Stimulated activated CD8-positive, alpha-beta memory T cell treated with anti-CD3 and anti-CD28 coated beads, Interleukin-15, amount 100 ng/mL, for 1 hour (primary cell): ENCODE results near the gene CEP164.

Experiments used
- DNase-seq: peaks from one replicate; pipeline ENCODE4 v3.0.0-alpha.2; 2020; ENCODE audit warnings: low read depth

CEP164 gene

DNA sequence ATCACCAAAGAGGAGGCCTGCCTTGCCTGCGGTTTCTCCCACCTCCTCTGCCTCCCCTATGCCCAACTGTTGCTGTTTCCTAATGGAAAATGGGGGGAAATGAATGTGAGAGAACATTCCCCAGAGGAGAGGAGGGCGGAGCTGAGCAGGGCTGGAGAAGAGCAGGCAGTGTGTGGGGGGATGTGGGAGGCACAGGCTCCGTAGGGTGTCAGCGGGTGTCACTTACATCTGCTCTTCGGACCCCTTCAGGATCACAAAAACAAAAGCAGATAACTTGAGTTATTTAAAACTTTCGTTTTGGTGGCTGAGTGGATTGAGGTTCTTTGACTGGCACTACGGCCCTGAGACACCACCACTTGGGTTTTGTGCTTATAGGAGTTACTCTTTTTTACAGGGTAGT, 93.8 kb downstream of the CEP164 start:
- DNase-seq, result no peak

DNA sequence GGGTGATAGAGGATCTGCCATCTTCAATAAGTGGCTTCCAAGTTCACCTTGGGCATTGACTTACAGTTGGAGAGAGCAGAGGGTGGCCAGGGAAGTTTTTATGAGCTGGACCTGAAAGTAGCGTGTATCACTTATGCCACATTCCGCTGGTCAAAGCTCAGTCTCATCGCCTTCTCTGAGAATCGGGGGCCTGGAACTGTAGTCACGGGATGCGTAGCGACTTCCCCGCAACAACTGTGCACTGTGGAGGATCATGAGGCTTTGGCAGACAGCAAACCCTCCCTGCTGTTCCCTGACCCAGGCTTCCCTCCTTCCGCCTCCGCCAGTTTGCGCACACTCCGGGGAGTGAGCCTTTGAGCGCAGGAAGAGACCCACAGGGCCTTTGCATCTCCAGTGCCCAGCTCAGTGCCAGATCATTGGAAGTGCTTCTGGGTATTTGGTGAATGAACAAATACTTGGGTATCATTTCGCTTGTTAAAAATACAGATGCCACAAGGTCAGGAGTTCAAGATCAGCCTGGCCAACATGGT, 95.5 kb downstream of the CEP164 start:
- DNase-seq, result no peak

DNA sequence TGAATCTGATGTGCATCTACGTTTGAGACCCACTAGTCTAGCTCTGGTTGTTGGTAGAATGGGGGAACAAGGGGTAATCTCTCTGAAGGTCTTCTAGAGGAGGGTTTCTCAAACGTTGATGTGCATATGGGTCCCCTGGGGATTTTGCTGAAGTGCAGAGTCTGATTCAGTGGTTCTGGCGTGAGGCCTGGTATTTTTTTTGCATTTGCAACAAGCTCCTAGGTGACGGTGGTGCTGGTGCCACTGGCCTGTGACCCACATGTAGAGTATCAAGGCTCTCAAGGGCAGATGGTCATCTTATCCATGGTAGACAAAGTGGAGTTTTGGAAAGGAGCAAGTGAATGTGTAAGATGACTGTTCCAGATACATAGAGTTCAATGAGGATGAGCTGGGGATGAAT, 97.1 kb downstream of the CEP164 start:
- DNase-seq, result no peak

DNA sequence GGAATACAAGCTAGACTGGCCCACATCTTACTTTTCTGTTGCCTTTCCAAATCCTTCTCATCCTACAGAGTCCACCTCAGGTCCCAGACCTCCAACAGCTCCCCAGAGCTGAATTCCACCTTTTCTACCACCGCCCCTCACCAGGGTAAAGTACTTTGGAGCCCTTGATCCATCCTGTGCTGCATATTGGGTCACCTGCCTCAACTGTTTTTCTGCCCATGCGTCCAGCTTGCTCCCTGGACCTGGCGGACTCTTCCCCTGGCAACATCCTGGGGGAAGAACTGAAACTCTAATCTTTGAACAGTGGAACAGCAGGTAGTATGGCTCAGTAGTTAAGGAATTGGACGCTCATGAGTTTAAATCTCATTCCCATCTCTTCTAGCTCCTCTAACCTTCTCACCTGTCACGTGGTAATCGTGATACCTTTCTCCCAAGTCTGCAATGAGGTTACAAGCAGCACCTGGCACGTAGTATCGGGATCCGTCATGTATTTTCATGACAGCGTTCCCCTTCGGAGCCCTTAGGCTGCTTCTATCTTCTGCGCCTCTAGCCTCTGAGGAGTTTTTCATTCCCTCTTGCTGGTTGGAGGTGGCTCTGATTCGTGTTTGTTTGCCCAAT, 98.1 kb downstream of the CEP164 start:
- no peak for DNase-seq

DNA sequence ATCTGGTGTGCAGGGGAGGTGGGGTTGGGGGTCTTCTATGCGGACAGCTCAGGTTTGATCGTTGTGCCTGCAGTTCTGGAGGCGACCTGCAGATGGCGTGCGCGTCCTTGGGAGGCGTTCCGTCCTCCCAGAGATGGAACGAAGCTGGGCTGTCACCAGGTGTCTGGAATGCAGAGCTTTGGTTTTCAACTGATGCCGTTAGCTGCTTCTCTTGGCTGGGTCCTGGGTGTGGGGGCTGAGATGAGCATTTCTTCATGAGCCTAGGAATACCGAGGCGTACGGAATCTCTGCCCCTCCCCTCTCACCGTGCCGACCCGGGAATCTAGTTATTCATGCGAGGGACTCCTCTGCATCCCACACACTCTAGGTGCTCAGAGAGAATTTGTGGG, 98.6 kb downstream of the CEP164 start:
- DNase-seq, result peak; percentile 59

DNA sequence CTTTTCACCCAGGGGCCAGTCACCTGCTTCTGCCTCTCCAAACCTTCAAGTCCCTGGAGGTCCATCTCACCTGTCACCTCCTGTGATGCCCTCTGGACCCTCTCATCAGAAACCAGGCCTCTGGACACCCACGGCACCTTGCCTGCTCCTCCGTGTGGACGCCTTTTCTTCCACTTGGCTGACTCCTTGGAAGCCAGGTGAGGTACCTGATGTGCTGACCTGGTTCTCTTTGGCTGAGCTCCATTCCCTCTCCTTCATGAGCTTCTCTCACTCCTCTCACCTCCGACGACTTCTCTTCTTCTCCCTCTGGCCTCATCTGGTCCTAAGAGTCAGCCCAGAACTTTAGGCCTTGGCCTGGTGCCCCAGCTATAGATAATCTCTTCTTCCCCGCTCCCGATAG, 99.3 kb downstream of the CEP164 start:
- DNase-seq, result no peak

DNA sequence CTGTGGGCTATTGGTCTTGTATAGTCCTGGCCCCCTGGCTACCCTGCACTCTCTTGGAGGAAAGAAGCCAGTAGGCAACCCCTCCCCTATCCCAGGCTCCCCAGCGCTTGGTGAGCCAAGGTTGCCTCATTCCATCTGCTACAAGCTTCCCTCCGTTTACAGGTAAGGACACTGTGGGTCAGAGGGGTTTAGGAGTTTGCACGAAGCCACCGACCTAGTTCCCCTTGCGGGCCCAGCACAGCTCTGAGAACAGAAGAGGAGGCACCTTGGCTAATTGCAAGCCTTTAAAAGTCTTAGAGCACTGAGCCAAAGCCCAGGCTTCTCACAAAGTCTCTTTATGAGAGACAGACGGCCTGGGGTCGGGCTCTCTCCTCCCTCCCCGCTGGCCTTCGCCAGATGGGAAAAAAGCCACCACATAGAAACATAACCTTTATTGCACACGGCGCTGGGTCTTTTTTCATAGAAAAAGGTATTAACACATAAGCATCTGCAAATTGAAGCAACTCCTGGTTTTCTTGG, 99.8 kb downstream of the CEP164 start:
- no peak for DNase-seq

DNA sequence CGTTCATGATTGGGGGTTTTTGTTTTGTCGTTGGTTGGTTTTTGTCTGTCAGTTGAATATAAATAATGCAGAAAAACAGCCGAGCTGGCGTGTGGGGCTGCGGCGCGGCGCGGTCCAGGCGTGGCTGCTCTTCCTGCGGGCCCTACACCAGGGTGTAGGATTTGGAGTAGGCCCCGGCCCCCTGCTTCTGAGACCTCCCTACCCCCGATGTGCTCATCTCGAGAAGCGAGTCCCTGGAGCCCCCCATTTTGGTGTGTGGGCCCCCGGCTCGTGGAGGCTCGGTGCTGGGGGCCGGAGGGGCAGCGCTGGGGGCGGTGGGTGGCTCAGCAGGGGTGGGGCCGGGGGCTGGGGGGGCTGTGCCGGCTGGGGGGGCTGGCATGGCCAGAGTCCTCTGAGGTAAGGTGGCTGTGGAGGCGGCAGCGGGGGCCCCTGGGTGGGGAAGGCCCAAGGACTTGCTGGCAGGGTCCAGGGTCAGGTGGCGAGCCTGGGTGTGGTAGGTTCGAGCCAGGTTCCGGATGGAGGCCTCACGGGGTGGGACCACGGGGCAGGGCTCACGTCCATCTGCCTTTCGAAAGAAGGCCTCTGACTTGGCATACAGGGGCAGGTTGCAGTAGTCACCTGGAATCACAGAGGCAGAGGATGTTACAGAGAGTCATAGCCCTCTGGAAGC, 100.7 kb downstream of the CEP164 start:
- no peak for DNase-seq

DNA sequence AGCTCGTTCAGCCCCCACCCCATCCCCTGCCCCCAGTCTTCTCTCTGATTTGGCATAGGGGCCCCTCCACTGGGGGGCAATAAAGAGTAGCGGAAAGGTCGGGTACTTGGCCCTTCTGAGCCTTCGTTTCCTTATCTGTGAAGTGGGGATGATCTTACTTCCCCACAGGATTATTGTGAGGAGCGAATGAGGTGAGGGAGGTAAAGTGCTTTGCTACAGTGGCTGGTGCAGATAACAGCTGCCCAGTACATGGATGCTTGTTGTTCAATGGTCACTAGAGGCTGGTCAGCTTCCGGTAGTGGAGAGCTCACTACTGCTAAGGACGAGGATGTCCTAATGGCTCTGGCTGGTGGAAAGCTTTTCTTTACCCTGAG, 101.2 kb downstream of the CEP164 start:
- DNase-seq, result no peak

DNA sequence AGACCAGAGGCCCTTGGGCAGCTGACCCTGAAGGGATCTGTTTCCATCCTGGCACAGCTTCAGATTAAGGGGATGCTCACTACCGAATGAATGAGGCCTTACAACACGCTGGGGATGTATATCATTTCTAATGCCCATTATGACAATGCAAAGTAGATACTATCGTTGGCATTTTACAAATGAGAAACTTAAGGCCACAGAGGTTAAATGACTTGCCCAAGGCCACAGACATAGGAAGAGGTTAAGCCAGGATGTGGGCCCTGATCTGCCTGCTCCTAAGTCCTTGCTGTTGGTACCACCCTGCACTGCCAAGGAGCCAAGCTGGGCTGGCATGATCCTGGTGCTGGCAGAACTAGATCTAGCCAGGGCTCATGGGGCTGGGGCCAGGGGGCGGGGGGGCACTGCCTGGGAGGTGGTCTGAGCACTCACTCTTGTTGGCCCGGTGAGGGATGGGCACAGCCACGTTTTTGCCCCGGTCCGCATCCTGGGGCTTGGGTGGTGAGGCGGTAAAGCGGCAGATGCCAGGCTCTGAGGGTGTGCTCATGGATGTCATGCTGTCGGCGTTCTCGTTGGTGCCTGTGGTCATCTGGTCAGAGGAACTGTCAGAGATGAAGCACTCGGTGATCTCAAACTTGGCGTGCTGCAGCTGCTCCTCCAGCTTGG, 102.8 kb downstream of the CEP164 start:
- no peak for DNase-seq

DNA sequence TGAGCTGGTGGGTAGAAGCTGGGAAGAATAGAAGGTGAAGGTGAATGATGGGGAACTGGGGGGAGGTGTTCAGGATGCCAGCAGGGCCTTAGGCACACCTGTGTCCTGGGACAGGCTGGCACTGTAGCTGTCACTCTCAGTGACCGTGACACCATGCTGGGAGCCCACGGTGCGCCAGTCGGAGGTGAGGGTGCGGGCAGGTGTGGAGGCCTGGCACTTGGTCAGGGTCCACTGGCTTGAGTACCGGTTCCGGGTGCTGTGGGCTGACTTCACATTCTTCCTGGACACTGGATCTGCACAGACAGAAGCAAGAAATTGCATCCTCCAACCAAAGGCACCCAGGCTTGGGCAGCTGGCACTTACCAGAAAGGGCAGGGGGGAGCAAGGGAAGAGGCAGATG, 103.8 kb downstream of the CEP164 start:
- DNase-seq, result no peak

DNA sequence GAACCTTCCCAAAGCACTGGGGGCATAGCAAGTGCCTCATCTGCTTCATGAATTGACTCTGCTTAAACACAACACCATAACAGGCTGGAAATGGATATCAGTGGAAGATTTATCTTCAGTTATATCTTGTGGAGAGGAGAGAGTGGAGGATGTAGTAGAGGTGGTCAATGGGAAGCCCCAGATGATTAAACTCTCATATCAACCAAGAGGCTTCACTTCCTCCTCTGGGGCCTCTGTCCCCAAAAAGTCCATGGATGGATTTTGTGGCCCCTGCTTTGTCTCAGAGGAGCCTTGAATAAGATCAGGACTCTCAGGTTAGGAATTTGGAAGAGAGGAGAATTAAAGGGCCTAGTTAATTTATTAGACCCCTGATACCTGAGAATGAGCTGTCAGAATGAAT, 106.1 kb downstream of the CEP164 start:
- DNase-seq, result no peak

DNA sequence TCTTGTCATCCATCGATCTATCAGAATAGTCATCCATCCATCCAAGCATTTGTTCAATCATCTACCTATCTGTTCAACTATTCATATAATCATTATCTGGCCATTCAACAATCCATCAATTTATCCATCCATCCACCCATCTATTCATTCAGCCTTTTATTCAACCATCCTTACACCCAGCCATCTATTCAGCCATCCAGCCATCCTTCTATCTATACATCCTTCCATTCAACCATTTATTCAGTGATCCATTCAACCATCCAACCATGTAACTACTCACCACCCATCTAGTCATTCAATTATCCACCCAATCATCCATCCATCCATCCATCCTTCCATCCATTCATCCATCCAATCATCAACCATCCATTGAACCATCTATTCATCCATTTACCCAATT, 106.8 kb downstream of the CEP164 start:
- DNase-seq, result no peak

DNA sequence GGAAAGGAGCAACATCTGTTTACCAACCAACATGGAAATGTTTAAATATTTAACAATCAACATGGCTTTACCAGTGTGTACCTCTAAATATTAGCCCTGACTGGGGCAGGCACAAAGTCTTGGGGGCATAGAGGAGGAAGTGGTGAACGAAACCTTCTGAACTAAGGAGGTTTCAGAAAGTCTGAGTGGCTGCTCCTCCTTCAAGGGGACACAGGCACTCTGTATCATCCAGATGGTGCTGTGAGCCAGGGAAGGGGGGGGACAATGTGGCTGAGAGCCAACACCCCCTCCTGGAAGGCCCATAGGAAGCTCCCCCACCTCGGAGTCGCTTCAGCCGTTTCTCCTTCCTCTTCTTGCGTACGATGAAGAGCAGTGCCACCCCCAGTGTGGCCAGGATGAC, 107.7 kb downstream of the CEP164 start:
- DNase-seq, result no peak

DNA sequence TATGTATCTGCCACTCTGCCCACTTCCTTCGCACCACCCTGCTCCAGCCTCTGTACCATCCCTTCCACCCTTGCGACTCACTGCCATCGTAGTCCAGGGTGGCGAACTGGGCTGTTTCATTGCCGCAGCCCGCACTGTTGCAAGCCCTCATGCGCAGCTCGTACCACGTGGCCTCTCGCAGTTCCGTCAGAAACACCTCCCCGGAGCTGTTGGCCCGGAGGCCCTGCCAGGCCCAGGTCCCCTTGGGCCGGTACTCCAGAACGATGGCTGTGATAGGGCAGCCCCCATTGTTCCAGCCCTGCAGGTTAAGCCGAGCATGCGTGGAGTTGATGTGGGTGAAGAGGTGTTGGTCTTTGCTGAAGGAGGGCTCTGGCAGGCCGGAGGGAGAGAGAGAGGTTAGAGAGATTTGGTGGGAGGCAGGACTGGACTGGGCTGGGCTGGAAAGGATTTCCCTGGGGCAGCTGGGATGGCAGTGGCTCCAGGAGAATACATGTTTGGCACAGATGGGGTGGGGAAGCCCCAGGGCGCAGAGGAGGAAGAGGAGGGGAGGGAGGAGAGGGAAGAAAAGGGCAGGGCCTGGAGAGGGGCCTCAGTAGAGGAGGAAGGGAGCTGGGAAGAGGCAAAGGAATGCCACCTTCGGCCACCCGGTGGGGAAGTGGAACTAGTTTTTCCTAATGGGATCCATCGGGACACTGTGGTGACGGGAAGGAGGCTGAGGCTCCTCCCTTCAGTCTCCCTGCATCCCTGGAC, 109.6 kb downstream of the CEP164 start:
- no peak for DNase-seq

DNA sequence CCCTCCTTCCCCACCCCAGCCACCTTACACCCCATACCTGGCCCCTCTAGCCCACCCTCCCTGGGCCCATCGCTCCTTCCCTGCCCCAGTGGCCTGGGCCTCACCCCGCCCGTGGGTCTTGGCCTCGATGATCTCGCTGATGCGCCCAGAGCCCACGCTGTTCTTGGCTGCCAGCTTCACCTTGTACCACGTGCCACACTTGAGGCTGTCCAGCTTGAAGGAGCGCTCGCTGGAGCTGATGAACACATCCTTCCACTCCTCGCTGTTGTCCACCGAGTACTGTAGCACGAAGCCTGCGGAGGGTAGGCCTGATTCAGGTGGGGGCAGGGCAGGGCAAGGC, 110.1 kb downstream of the CEP164 start:
- no peak for DNase-seq

DNA sequence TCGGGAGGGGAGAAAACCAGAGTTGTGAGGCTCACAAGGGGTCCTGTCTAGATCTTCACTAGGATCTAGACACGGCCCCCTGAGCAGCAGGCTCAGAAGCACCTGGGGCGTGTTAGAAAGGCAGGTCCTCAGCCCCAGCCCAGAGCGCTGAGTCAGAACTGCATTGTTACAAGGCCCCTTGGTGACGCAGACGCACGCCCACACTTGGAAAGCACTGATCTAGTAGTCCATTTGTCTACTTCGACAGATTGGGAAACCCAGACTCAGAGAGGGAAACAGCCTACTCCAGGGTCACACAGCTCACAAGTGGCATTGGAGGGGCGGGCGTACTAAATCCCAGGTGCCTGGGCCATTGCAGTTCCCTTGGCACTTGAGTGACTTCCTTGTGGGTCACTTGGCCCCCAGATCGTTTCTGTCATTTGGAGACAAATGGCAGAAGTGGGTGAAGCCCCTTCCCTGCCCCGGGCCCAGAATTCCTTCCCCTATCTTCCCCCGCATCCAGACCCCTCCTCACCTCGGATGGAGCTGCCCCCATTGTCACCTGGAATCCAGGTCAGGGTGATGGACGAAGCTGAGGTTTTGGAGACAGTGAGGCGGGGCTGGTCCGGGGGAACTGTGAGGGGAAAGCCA, 110.8 kb downstream of the CEP164 start:
- no peak for DNase-seq

DNA sequence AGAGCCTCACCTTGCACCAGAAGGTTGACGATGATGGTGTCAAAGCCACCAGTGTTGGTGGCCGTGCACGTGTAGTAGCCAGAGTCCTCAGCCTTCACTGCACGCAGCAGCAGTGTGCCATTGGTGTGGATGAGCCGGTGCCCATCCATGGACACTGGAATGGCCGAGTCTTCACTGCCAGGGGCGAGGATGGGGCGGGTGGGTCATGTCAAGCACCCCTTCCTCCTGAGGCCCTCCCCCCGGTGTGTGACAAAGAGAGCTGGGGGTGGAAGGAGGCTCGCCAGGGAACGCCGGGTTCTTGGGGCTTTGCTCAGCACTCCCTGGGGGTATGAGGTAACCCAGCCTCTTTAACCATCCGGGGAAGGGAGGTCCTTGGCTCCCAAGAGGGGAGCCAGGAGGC, 111.6 kb downstream of the CEP164 start:
- no peak for DNase-seq

DNA sequence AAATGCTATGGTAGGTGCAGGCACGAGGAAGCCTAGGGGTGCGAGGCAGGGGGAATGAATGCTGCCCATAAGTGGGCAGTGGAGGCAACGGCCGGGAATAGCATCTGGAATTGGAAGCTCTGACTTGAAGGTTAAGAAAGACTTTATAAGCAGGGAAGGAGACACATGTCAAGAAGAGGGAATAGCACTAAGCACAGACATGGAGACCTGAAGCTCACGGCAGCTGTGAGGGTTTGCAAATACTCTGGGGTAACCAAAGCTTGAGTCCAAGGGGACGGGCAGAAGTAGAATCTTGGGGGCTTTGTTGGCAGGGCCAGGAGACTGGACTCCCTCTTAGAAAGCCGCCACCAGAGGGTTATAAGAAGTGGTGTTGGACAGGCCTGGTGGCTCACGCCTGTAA, 112.6 kb downstream of the CEP164 start:
- DNase-seq, result no peak

DNA sequence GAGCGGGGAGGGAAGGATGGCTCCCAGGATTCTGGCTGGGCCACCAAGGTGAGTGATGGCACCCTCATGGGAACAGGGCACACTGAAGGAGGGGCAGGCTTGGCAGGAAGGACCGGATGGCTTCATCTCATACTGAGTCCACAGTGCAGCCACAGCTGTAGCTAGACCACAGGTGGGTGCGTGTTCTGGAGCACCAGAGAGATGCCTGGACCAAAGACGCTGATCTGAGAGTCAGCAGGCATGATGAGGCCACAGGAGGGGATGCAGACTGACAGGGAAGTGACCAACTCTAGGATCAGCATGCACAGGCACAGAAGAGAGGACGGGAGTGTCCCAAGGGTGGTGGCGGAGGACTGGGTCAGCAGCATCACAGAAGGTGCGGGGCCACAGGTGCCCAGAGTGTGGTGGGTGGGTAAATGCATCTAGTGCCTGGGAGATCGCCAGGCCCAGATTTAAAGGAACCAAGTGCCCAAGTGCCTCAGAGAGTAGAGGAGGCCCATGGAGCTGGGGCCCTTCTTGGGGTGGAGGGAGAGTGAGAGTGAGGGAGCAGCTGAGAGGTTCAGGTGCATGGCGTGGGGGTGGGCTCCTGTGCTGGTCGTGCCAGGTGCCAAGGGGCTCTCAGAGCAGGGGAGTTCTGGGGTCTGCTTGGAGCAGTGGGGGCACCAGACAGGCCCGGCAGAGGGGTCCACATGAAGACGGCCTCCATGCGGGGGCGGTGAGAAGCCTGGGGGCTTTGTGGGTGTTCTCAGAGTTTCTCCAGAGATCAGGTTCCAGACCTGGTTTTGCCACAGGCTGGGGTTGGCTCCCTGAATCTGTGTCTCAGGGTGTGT, 113.7 kb downstream of the CEP164 start:
- no peak for DNase-seq
